Stimulated activated CD8-positive, alpha-beta memory T cell treated with anti-CD3 and anti-CD28 coated beads, Interleukin-15, amount 100 ng/mL, for 24 hours (primary cell): ENCODE results near the gene KDR.

Experiments
- DNase-seq: peaks from one replicate; pipeline ENCODE4 v3.0.0-alpha.2; 2020; ENCODE audit warnings: low read depth

KDR gene

GRCh38 chr4:55125087-55125721 lies at the start of gene KDR:
Gene KDR, minus strand, starts transcription at chr4:55125595. Its CDS starts 302 bp downstream, at chr4:55125293.
- no peak for DNase-seq

GRCh38 chr4:55173580-55173979 lies 48.2 kb upstream of the KDR start:
- DNase-seq, result no peak

- DNase-seq, result no peak
Measured at GRCh38 chr4:55172694-55173287, 47.4 kb upstream of the KDR start.

- no peak for DNase-seq
Measured at GRCh38 chr4:55170462-55170861, 45.1 kb upstream of the KDR start.

- DNase-seq, result no peak
Measured at GRCh38 chr4:55169352-55169961, 44.1 kb upstream of the KDR start.

GRCh38 chr4:55162396-55162795 lies 37.0 kb upstream of the KDR start:
- DNase-seq, result no peak

- no peak for DNase-seq
Measured at GRCh38 chr4:55161739-55162138, 36.3 kb upstream of the KDR start.

GRCh38 chr4:55159851-55160250 lies 34.5 kb upstream of the KDR start:
- no peak for DNase-seq

- no peak for DNase-seq
Measured at GRCh38 chr4:55158957-55159356, 33.6 kb upstream of the KDR start.

- no peak for DNase-seq
Measured at GRCh38 chr4:55157559-55158277, 32.3 kb upstream of the KDR start.

GRCh38 chr4:55154933-55155332 lies 29.5 kb upstream of the KDR start:
- no peak for DNase-seq

- DNase-seq, result no peak
Measured at GRCh38 chr4:55154290-55154880, 29.0 kb upstream of the KDR start.

GRCh38 chr4:55143858-55144257 lies 18.5 kb upstream of the KDR start:
- DNase-seq, result no peak

GRCh38 chr4:55138367-55138766 lies 13.0 kb upstream of the KDR start:
- no peak for DNase-seq

- DNase-seq, result no peak
Measured at GRCh38 chr4:55136634-55137033, 11.2 kb upstream of the KDR start.

- DNase-seq, result no peak
Measured at GRCh38 chr4:55133951-55134350, 8.6 kb upstream of the KDR start.

GRCh38 chr4:55132775-55133174 lies 7.4 kb upstream of the KDR start:
- no peak for DNase-seq

GRCh38 chr4:55127521-55127920 lies 2.1 kb upstream of the KDR start:
- no peak for DNase-seq

GRCh38 chr4:55127053-55127452 lies 1.7 kb upstream of the KDR start:
- no peak for DNase-seq

- no peak for DNase-seq
Measured at GRCh38 chr4:55125763-55126541, 557 bp upstream of the KDR start.

GRCh38 chr4:55124322-55125076 lies 896 bp downstream of the KDR start:
- no peak for DNase-seq
